ENCODE results near the gene RAB3IL1.

GRCh38 chr11:61958590-61958989 lies 41.2 kb upstream of the RAB3IL1 start:
- no peak for TF ChIP-seq CTCF (IDR thresholded peaks at IDR 0.05; ENCODE audit: low read depth, low read length)
- no peak for TF ChIP-seq EZH2phosphoT487 (IDR thresholded peaks at IDR 0.05; ENCODE audit: low read depth)

Measured in OCI-LY3 (cell line).